ENCODE measurements around the gene ZNF322.

The ZNF322 gene

GRCh38 chr6:26623339-26623859 is 36.1 kb downstream of the ZNF322 start:
- TF ChIP-seq ZFX (IDR thresholded peaks at IDR 0.05; ENCODE audit: borderline replicate concordance) (no peak), CTCF (IDR thresholded peaks at IDR 0.05) (no peak)
- H3K27ac ChIP-seq, result no peak overlapping the region

GRCh38 chr6:26613689-26614683 is 45.6 kb downstream of the ZNF322 start:
- TF ChIP-seq ZFX (IDR thresholded peaks at IDR 0.05; ENCODE audit: borderline replicate concordance) (no peak), CTCF (IDR thresholded peaks at IDR 0.05) (no peak)

GRCh38 chr6:26613201-26613600 is 46.3 kb downstream of the ZNF322 start:
- H3K27ac ChIP-seq, result no peak overlapping the region
- TF ChIP-seq CTCF (IDR thresholded peaks at IDR 0.05) (no peak), ZFX (IDR thresholded peaks at IDR 0.05; ENCODE audit: borderline replicate concordance) (no peak)

More at GRCh38 chr6:26613689-26614683, 45.6 kb downstream of the ZNF322 start:
- H3K27ac ChIP-seq, result no peak overlapping the region

GRCh38 chr6:26611599-26611998 is 47.9 kb downstream of the ZNF322 start:
- no peak for TF ChIP-seq ZFX (IDR thresholded peaks at IDR 0.05; ENCODE audit: borderline replicate concordance)
- no peak overlapping the region for H3K27ac ChIP-seq

GRCh38 chr6:26609463-26609862 is 50.1 kb downstream of the ZNF322 start:
- no peak overlapping the region for H3K27ac ChIP-seq
- TF ChIP-seq ZFX (IDR thresholded peaks at IDR 0.05; ENCODE audit: borderline replicate concordance) (no peak), CTCF (IDR thresholded peaks at IDR 0.05) (no peak)

GRCh38 chr6:26607434-26608230 is 51.9 kb downstream of the ZNF322 start:
- TF ChIP-seq CTCF (IDR thresholded peaks at IDR 0.05) (peak; percentile 84), ZFX (IDR thresholded peaks at IDR 0.05; ENCODE audit: borderline replicate concordance) (no peak)
- H3K27ac ChIP-seq, result no peak overlapping the region

- H3K27ac ChIP-seq, result no peak overlapping the region
- no peak for TF ChIP-seq ZFX (IDR thresholded peaks at IDR 0.05; ENCODE audit: borderline replicate concordance)
- TF ChIP-seq CTCF (IDR thresholded peaks at IDR 0.05), result no peak
These were observed 54.7 kb downstream of the ZNF322 start for GRCh38 chr6:26604797-26605196.

All from 22Rv1 (cell line).